ENCODE results near the gene LMO7.

GRCh38 chr13:75829830-75830229 is 193.7 kb downstream of the LMO7 start:
- TF ChIP-seq CTCF (IDR thresholded peaks at IDR 0.05) = no peak
- TF ChIP-seq POLR2AphosphoS5 (IDR thresholded peaks at IDR 0.05; ENCODE audit: low read depth, low read length) = no peak
- TF ChIP-seq REST (IDR thresholded peaks at IDR 0.05; ENCODE audit: insufficient read depth in 1 of 2, low read depth in 2 of 2, low read length in 1 of 2) = no peak

All from Panc1 (cell line).